Measurements from ENCODE around the gene STX1B.

GRCh38 chr16:31003744-31004143, 6.7 kb downstream of the STX1B start:
- TF ChIP-seq CTCF (IDR thresholded peaks at IDR 0.05; ENCODE audit: insufficient read depth, low read depth, low read length) (no peak), EZH2 (IDR thresholded peaks at IDR 0.05; ENCODE audit: insufficient read depth, low read length) (no peak)

Data from astrocyte (in vitro differentiated cells and primary cell).